Measurements from ENCODE around the gene SH3GL1. TPM values are rescaled to one million over a fixed set of nuclear protein-coding genes. Genes with fewer than 3 reads are reported as not detected.

The SH3GL1 gene
- total and polyA plus RNA-seq, 9 of the 15 experiments (the other 6 are each of a cell fraction or from before 2014, with no cell fraction given), result 1.7 to 75.3 (median 25.7) TPM

DNA sequence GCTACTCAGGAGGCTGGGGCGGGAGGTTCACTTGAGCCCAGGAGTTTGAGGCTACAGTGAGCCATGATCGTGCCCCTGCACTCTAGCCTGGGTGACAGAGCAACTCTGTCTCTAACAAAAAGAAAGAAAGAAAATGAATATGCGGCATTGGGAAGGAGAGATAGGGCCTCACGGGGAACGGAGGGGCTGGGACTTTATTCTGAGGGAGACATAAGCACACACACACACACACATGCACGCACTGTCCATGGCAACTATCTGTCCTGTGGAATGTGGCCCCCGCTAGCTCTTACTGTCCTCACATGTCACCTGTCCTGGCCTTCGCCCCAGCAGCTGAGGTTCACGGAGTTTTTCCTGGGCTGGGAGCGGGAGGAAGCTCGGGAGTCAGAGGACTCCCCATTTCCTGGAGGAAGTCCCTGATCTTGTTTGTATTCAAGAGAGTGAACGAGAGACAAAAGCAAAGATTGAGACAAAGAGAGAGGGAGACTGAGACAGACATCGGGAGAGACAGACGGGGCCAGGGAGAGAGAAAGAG lies 62.4 kb downstream of the SH3GL1 start (continued):
- TF ChIP-seq, protein P1, sequence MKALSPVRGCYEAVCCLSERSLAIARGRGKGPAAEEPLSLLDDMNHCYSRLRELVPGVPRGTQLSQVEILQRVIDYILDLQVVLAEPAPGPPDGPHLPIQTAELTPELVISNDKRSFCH (CRISPR knock-in tag; IDR thresholded peaks at IDR 0.05), result no peak
- TF ChIP-seq, protein P1 (tag; IDR thresholded peaks at IDR 0.05), result peak; percentile 34; the same call in 1 of the 2 replicates
- TF ChIP-seq TBP (optimal IDR thresholded peaks at IDR 0.05; ENCODE audit: low read depth, low read length) (no peak), DIDO1 (tag; IDR thresholded peaks at IDR 0.05; ENCODE audit: low read depth) (0 out of 2 replicates have a peak, but pooled peaks have one; percentile 27), ETV1 (tag; conservative IDR thresholded peaks at IDR 0.05; ENCODE audit: low read depth) (no peak), STAG1 (CRISPR knock-in tag; IDR thresholded peaks at IDR 0.05; ENCODE audit: borderline replicate concordance) (no peak), KAT7 (CRISPR knock-in tag; IDR thresholded peaks at IDR 0.05; ENCODE audit: borderline replicate concordance) (no peak), TAF1 (IDR thresholded peaks at IDR 0.05; ENCODE audit: control insufficient read depth, extremely low read depth, insufficient read depth, low read length, severe bottlenecking) (no peak), SRSF3 (IDR thresholded peaks at IDR 0.05; ENCODE audit: insufficient read depth, low read length) (no peak), HMGN3 (IDR thresholded peaks at IDR 0.05; ENCODE audit: borderline replicate concordance, extremely low read depth, insufficient read length, low read depth, low read length) (no peak)
- TF ChIP-seq, protein P2, sequence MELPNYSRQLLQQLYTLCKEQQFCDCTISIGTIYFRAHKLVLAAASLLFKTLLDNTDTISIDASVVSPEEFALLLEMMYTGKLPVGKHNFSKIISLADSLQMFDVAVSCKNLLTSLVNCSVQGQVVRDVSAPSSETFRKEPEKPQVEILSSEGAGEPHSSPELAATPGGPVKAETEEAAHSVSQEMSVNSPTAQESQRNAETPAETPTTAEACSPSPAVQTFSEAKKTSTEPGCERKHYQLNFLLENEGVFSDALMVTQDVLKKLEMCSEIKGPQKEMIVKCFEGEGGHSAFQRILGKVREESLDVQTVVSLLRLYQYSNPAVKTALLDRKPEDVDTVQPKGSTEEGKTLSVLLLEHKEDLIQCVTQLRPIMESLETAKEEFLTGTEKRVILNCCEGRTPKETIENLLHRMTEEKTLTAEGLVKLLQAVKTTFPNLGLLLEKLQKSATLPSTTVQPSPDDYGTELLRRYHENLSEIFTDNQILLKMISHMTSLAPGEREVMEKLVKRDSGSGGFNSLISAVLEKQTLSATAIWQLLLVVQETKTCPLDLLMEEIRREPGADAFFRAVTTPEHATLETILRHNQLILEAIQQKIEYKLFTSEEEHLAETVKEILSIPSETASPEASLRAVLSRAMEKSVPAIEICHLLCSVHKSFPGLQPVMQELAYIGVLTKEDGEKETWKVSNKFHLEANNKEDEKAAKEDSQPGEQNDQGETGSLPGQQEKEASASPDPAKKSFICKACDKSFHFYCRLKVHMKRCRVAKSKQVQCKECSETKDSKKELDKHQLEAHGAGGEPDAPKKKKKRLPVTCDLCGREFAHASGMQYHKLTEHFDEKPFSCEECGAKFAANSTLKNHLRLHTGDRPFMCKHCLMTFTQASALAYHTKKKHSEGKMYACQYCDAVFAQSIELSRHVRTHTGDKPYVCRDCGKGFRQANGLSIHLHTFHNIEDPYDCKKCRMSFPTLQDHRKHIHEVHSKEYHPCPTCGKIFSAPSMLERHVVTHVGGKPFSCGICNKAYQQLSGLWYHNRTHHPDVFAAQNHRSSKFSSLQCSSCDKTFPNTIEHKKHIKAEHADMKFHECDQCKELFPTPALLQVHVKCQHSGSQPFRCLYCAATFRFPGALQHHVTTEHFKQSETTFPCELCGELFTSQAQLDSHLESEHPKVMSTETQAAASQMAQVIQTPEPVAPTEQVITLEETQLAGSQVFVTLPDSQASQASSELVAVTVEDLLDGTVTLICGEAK (IDR thresholded peaks at IDR 0.05), result peak; percentile 43; the same call in 1 of the 2 replicates
- TF ChIP-seq, protein P2 (CRISPR knock-in tag; IDR thresholded peaks at IDR 0.05), result no peak

All from K562 (cell line).